Right lobe of liver (tissue), 4 donors: Measurements from ENCODE around the gene SEPTIN7.

Experiments used
- POLR2A ChIP-seq: fragments of 450-650 bp; IDR thresholded peaks from one replicate; pipeline ENCODE4 v1.6.1; 2017; ENCODE audit warnings: antibody characterized with exemption, mild to moderate bottlenecking
- TF ChIP-seq, protein P1 (sequence below), 4 donors: fragments of 200-600 bp in 3 of 4; fragments of 450-650 bp in 1 of 4; IDR thresholded peaks; one replicate each; pipeline versions ENCODE4 v1.5.1 to v1.8.0; 2016 to 2022; ENCODE audit warnings: antibody characterized with exemption in 4 of 4, mild to moderate bottlenecking in 2 of 4
- donor health status: DM: no; HTN: no; CAD: no.
- donor health status: DM: no; HTN: no; CAD: no.
- donor health status: DM: no; HTN: yes; CAD: no.

DNA sequence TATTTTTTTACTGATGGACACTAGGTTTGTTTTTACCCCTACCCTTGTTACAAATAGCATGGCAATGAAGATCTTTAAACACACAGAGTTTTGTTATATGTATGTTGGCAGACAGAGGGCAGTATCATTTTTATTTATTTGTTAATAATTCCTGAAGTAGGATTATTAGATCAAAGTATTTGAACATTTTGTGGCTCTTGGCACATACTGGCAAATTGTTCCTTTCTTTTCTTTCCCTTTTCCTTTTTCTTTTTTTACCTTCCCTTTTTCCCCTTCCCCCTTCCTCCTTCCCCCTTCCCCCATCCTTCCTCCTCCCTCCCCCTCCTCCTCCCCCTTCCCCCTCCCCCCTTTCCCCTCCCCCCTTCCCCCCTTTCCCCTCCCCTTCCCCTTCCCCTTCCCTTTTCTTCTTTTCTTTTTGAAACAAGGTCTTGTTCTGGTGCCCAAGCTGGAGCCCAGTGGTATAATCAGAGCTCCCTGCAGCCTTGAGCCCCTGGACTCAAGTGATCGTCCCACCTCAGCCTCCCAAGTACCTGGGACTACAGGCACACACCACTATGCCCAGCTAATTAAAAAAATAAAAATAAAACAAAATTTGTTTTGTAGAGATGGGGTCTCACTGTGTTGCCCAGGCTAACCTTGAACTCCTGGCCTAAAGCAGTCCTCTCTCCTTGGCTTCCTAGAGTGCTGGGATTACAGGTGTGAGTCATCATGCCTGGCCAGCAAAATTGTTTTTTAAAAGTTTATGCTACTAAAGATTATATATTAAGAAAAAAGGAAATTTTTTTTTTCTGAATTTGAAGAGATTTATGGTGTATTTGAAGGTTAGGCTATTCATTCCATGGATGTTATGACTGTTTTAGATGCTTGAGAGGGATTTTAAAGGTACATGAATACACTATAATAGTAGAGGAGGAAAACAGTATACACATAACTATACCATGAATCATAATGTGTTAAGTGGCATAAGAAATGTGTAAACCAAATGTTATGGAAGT, 39.3 kb downstream of the SEPTIN7 start:
- TF ChIP-seq, protein P1, sequence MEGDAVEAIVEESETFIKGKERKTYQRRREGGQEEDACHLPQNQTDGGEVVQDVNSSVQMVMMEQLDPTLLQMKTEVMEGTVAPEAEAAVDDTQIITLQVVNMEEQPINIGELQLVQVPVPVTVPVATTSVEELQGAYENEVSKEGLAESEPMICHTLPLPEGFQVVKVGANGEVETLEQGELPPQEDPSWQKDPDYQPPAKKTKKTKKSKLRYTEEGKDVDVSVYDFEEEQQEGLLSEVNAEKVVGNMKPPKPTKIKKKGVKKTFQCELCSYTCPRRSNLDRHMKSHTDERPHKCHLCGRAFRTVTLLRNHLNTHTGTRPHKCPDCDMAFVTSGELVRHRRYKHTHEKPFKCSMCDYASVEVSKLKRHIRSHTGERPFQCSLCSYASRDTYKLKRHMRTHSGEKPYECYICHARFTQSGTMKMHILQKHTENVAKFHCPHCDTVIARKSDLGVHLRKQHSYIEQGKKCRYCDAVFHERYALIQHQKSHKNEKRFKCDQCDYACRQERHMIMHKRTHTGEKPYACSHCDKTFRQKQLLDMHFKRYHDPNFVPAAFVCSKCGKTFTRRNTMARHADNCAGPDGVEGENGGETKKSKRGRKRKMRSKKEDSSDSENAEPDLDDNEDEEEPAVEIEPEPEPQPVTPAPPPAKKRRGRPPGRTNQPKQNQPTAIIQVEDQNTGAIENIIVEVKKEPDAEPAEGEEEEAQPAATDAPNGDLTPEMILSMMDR (IDR thresholded peaks at IDR 0.05): no peak
- TF ChIP-seq POLR2A: no peak
